Kidney glomerular epithelial cell (primary cell): ENCODE results near the gene RSPH3.
"Not testable (repeated sequence)": the region's sequence is repeated elsewhere in the genome, so short reads cannot be mapped to it uniquely, and the experiment has no call there.

Source experiments
- DNase-seq: peaks from one replicate; lab custom pipeline; 2025; lab: John Stamatoyannopoulos, UW

Gene RSPH3

DNA sequence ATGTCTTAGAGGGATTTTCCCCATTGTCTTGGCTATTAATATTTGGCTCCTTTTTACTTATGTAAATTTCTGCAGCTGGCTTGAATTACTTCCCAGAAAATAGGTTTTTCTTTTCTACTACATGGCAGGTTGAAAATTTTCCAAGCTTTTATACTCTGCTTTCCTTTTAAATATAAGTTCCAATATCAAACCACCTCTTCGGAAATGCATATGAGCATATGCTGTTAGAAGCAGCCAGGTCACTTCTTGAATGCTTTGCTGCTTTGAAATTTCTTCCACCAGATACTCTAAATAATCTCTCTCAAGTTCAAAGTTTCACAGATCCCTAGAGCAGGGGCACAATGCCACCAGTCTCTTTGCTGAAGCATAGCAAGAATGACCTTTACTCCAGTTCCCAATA, 25.2 kb upstream of the RSPH3 start:
- DNase-seq: not testable (repeated sequence)

DNA sequence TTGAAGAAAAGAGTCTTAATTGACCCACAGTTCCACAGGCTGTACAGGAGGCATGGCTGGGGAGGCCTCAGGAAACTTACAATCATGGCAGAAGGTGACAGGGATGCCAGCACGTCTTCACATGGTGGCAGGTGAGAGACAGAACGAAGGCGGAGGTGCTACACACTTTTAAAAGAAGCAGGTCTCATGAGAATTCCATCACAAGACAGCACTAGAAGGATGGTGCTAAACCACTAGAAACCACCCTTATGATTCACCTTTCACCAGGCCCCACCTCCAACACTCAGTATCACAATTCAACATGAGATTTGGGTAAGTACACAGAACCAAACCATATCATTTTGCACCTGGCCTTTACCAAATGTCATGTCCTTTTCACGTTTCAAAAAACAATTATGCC, 23.9 kb upstream of the RSPH3 start:
- no peak for DNase-seq

DNA sequence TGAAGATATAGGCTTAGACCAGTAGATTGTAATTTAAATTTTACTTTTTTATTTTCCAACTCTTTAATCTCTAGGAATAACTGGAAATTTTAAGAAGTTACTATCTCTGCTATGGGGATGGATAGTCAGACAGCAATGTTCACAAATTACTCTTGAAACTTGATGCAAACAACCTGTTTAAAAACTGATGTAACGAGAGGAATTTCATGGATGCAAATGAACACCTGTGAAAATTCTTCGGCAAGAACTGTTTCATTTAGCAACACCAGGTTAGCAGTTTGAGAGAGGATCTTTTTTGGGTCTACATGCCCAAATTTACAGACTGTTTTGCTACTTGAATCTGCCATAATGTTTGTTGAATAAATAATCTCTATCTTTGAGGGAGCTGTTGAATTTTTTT, 20.0 kb upstream of the RSPH3 start:
- no peak for DNase-seq

DNA sequence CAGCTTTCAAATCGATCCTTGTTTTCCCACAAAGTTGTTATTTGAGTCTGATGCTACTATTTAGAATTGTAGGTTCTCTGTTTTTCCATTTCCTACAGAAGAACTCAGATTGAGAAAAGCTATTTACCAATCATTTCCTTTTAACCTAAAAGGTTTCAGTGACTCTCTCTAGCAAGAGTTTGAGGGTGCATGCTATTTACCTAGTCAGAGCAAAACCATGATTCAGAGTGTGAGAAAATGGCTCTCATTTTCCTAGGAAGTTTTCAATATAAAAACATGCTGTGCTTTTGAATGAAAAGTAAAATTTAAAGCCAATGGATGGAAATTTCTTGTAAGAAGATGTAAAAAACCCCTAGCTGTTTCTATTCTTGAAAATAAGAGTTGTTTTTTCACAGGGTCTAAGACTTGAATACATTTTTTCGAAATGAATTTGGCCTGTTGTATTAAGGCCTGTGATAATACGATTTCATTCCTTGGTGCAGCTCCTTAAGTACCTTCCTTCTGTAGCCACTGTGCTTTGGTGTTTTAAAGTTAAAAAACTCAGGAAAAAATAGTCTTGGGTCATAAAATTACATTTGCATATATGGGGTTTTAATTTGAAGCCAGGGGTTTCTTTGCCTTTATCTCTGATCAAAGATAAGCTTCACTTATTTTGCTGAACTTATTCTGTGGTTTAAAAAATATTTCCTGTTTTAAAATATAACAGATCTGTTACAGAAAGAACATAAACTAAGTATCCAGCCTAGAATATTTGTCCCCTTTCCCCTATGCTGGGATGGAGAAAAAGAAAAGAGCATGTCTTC, 18.0 kb upstream of the RSPH3 start:
- no peak for DNase-seq

DNA sequence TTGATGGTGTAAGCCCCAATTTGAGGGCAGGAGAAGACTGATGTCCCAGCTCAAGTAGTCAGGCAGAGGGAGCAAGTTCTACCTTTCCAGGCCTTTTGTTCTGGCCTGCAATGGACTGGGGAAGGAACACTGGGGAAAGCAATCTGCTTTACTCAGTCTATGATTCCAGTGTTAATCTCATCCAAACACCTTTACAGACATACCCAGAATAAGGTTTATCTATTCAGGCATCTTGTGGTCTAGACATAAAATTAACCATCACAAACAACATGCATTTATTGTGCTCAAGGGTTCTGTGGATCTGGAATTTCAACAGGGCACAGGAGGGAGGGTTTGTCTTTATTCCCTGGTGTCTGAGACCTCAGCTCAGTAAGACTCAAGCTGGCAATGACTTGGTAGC, 14.4 kb upstream of the RSPH3 start:
- no peak for DNase-seq

DNA sequence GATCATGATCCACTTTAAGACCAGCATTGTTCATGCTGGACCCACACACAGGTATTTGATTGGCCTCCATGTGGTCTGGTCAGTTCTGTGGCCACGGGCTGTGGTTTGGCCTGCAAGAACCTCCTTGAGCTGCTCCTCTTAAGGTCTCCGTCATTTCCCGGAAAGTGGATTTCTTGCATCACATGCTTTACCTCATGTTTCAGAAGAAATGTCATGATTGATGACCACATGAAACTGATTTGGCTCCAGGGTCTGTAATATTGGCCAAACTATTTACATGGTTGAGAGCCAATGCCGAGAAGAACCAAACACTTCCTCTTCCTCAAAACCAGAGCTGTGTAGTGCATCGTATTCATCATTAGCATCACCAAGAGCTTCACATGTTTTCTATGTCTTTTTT, 13.2 kb upstream of the RSPH3 start:
- no peak for DNase-seq

DNA sequence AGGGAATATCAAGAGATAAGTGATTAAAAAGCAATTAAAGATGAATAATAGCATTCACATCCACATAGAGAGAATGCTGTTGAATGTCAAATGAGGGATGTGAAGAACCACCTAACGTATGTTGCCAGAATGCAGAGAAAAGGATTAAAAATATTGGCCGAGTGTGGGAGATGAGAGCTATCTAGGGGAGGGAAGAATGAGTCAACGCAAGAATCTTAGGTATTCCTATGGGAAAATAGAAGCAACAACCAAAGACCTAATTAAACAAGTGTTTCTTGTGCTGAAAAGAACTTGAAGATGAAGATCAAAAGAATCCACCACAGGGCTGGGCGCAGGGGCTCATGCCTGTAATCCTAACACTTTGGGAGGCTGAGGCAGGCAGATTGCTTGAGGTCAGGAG, 12.2 kb upstream of the RSPH3 start:
- DNase-seq: peak; percentile 88

DNA sequence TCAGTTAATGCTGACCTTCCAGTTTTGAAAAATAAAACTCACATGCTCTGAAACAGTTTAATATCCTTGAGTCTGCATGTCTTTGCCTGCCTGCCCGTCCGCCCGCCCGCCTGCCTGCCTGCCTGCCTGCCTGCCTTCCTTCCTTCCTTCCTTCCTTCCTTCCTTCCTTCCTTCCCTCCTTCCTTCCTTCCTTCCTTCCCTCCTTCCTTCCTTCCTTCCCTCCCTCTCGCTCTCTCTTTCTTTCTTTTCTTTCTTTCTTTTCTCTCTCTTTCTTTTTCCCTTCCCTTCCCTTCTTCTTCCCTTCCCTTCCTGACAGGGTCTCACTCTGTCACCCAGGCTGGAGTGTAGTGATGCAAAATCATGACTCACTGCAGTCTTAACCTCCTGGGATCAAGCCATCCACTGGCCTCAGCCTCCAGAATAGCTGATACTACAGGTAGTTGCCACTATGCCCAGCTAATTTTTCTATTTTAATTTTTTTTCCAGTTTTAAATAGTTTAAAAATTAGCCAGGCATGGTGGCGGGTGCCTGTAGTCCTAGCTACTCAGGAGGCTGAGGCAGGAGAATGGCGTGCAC, 10.1 kb upstream of the RSPH3 start:
- DNase-seq: not testable (repeated sequence)

DNA sequence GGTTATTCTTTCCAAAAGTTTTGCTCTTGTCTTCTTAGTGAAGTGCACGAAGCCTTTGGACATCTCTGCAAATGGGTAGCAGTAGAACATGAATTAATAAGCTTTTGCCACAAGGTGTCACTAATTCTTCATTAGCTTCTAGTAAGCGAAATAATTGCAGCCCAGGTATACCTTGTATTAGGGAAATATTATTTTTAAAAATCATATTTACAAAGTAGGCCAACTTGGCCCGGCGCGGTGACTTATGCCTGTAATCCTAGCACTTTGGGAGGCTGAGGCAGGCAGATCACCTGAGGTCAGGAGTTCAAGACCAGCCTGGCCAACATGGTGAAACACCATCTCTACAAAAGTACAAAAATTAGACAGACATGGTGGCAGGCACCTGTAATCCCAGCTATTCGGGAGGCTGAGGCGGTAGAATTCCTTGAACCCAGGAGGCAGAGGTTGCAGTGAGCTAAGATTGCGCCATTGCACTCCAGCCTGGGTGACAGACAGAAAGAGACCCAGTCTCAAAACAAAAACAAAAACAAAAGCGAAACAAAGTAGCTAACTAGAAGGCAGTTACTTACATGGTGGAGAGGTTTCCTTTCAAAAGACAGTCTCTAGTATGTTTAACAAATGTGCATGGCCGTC, 8.8 kb upstream of the RSPH3 start:
- peak; percentile 33 for DNase-seq

DNA sequence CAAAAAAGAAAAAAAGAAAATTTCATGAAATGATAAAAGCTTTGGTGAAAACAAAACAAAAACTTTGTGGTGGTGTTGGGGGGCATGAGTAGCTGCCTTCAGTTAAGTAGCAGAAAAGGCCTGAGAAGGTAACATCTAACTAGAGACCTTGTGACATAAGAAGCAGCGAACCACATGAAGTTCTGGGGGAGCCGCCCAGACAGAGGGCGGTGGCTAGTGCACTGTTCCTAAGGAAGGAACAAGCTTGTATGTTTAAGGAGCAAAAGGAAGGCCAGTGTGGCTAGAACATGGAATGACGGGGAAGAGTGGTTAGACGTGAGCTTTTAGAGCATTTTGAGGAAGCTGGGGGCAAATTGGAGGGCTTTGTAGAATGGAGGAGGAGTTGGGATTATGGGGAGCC, 7.5 kb upstream of the RSPH3 start:
- no peak for DNase-seq

DNA sequence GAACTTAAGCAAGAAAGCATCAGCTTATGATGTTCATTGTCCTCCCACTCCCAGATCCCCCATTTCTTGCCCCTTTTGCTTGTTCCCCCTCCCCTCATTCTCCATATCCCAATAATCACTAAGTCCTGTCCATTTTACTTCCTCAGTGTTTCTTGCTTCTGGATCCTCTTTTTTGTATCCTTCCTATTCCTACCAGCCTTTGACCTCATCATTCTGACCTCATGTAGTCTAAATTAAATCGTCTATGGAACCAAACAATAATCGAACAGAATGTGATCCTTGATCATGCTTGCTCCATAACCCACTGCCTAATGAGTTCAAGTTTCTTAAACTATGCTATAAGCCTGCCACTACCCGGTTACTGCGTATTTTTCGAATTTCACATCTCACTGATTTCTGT, 5.4 kb upstream of the RSPH3 start:
- DNase-seq: no peak

DNA sequence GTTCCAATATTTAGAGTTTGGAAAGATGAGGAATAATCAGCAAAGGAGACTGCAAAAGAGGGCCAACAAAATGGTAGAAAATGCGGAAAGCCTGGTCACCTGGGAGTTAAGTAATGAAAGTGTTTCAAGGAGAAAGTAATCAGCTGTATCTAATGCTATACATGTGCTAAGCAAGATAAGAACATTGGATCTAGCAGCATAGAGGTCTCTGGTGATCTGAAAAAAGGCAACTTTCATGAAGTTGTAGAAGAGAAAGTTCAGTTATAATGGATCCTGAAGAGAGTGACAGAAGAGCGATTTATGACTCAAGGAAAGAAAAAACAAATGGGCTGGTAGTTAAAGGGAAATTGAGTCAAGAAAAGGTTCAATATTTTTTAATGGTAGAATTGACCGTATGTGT, 4.6 kb upstream of the RSPH3 start:
- DNase-seq: no peak

DNA sequence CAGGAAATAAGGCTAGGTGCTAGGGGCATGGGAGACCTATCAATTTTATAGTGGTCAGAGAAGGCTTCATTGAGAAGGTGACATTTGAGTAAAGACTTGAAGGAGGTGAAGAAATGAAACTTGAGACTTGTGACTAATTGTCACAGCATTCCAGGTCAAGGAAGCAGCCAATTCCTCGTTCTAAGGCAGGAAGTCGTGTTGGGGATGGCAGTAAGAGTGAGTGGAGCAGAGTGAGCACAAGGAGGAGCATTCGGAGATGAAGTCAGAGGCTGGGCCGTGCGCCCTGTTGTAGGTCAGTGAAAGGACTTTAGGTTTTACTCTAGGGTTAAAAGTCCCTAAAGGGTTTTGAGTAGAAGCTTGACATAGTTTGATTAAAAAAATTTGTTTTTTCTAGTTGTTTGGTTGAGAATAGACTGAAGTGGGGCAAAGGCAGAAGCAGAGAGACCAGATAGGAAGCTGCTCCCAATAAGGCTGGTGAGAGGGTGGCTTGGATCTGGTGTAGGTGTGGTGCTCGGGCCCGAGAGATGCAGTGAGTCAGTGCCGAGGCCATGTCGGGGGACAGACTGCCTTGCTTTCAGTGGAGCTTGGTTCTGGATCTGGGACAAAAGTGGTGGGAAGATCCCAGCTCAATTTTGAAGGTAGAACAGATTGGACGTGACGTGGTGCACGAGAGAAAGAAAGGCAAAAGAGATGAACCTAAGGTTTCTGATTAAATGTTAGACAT, 2.6 kb upstream of the RSPH3 start:
- peak; percentile 9 for DNase-seq

DNA sequence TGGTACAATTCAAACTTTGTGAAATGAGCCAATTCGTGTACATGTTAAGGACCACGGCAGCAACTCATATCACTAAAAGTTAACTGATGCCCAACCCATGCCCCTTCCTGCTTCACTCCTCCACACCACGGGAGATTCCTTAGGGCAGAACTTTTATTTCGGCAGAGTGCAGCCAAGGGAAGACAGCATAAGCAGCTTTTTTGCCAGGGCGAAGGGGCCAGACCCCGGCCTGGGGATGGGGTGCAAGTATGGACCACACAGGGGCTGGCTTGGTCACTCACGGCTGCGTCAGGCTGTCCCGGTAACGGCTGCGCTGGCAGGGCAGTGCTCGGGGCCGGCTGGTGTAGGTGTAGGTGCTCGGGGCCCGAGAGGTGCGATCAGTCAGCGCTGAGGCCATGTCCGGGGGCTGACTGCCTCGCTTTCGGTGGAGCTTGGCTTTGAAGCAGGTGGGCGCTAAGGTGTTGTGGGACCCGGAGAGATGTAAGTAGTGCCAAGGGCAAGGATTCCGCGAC, 792 bp downstream of the RSPH3 start:
- peak; percentile 54 for DNase-seq

DNA sequence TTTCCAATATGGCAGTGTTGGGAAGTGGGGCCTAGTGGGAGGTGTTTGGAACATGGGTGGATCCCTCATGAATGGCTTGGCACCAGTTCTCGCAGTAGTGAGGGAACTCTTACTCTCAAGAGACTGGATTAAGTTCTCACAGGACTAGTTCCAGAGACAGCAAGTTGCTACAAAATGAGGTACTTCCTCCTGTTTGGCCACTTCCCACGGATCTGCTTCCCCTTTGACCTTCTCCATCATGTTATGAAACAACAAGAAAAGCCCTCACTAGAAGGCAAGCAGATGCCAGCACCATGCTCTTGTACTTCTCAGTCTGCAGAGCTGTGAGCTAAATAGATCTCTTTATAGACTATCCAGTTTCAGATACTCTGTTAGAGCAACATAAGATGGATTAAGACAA, 3.1 kb downstream of the RSPH3 start:
- no peak for DNase-seq

DNA sequence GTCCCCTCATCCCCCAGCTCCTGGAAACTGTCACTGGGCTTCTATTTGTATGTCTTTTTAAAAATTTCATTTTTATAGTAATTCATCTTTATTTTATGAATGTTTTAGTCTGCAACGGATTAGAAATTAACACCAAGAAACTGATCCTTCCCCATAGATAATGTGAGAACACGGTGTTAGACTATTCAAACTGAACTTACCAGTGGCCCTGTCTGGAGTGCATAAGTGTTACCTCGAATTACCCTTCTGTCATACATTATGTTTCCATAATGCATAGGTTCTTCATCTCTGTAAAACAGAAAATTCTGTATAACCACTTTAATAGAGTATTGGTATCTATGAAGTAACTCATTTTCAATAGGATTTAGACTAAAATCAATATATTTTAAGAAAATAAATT, 6.4 kb downstream of the RSPH3 start:
- DNase-seq: no peak

DNA sequence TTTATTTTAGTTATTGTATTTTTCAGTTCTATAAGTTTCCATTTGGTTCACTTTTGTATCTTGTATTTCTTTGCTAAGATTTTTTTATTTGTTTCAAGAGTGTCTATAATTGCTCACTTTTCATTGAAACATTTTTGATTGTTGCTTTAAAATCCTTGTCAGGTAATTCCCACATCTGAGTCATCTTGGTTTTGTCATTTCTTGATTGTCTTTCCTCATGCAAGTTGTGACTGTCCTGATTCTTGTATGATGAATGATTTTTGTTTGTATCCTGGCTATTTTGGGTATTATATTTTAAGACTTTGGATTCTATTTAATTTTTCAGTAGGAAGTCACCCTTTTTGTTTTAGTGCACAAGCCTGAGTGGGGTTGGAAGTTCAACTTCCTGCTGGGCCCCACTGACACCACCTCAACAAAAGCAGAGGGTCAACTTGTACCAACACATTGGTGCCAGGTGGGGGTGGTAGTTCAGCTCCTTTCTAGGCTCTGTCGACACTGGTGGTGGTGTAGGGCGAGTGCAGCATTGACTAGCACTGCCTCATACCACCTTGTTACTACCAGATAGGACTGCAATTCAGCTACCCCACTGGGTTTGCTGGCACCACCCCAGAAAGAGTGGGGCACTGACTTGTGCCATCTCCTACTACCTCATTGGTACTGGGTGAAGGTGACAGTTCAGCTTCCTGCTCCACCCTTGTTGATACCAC, 8.8 kb downstream of the RSPH3 start:
- no peak for DNase-seq

DNA sequence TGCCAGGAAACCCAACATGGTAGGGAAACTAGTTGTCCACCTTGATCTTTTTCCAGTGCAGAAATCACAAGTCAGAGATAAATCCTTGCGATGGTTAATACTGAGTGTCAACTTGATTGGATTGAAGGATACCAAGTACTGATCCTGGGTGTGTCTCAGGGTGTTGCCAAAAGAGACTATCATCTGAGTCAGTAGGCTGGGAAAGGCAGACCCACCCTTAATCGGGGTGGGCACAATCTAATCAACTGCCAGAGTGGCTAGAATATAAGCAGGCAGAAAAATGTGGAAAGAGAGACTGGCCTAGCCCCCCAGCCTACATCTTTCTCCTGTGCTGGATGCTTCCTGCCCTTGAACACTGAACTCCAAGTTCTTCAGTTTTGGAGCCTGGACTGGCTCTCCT, 10.3 kb downstream of the RSPH3 start:
- DNase-seq: not testable (repeated sequence)

DNA sequence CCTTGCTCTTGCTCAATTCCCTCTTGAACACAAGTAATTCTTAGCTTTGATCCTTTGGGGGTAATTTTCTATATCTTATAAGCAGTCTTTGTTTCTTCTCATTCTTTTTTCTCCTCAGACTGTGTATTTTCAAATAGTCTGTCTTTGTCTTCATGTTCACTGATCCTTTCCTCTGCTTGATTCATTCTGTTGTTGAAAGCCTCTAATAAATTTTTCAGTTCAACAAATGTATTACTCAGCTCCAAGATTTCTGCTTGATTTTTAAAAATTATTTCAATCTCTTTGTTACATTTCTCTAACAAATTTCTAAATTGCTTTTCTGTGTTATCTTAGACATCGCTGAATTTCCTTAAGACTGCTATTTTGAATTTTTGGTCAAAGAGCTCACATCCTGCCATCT, 11.5 kb downstream of the RSPH3 start:
- no peak for DNase-seq

DNA sequence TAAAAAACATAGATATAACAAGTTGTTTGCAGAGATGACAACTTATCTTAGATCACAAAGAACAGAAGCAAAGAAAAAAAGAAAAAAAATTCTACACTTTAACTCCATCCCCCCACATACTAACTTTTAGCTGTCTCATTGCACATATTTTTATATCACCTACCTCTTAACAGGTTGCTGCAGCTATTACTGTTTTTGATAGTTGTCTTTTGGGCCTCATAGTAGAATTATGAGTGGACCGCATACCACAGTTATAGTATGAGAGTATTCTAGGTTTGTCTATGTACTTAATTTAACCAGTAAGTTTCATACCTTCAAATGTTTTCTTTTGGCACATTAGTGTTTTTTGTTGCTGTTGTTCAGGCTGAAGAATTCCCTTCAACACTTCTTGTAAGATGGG, 12.3 kb downstream of the RSPH3 start:
- DNase-seq: no peak

DNA sequence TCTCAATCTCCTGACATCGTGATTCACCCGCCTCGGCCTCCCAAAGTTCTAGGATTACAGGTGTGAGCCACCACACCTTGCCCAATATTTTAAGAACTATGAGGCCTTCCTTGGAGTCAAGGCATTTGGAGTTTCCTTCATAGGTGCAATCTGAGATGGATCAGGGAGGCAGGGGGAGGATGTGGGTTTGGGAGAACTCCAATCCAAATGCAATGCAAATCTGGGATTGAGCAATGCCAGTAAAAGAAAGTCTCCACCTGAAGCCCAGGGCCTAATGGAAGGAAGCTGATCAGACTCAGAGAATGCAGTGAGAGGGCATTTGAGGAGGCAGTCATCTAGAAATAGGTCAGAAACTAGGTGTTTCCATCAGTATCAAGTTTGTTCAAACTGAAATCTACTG, 21.2 kb downstream of the RSPH3 start:
- DNase-seq: no peak

DNA sequence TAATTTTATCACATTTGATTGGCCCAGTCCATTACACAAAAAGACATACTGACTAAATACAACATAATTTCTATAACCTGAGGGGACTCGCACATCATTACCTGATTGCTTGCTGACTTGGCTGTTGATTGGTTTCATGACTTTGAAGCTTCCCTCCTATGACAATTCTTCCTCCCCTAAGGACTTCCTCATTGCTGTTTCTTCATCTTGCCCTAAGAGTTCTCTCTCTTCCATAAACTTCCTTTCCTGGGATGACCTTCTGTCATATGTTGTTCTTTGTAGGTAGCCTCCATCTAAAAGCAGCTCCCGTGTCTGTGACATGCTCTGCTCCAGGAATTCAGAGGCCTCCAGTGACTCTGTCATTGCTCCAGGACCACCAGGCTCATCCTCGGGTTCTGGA, 22.6 kb downstream of the RSPH3 start:
- DNase-seq: no peak
